GM19240 (cell line): ENCODE results near the gene SLC25A25.

Source experiments
- DNase-seq: peaks from one replicate; pipeline ENCODE4 v3.0.0; 2011; ENCODE audit warnings: low spot score; ENCODE audit not compliant: insufficient read length

SLC25A25 gene

GRCh38 chr9:128096616-128097536 lies 28.8 kb downstream of the SLC25A25 start:
- no peak for DNase-seq

GRCh38 chr9:128097543-128098296 lies 29.7 kb downstream of the SLC25A25 start:
- no peak for DNase-seq

DNA sequence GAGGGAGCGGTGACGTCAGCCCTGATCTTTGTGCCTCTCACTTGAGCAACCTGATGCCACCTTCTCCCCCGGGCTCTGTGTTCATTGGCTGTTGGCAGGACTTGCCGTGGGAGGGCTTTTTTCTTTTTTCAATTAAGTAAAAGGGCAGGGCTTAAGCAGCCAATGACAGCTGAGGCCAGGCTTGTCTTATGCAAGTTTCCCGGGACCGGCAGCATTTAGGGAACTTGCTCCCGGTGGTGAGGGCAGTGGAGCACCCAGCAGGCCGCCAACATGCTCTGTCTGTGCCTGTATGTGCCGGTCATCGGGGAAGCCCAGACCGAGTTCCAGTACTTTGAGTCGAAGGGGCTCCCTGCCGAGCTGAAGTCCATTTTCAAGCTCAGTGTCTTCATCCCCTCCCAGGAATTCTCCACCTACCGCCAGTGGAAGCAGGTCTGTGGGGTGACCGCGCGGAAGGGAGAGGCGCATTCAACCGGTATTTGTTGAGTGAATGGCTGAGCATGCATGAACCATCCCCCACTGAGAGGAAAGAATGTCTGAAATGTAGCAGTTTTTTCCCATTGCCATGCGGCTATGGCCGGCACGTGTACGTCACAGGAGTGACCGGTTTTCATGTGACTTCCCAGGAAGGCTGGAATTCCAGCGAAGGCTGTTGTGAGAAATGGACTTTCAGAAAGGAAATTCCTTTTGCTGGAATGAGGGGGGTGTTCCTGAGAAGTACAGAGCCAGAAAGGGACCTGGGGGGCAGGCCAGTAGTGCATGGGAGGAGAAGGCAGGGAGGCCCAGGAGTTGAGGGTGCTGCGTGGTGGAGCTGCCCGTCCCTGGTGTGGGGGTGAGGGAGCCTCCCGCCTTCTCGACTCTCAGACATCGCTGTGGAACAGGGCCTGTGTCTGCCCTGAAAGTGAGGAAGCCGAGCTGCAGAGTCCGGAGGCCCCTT lies 30.5 kb downstream of the SLC25A25 start:
- no peak for DNase-seq

DNA sequence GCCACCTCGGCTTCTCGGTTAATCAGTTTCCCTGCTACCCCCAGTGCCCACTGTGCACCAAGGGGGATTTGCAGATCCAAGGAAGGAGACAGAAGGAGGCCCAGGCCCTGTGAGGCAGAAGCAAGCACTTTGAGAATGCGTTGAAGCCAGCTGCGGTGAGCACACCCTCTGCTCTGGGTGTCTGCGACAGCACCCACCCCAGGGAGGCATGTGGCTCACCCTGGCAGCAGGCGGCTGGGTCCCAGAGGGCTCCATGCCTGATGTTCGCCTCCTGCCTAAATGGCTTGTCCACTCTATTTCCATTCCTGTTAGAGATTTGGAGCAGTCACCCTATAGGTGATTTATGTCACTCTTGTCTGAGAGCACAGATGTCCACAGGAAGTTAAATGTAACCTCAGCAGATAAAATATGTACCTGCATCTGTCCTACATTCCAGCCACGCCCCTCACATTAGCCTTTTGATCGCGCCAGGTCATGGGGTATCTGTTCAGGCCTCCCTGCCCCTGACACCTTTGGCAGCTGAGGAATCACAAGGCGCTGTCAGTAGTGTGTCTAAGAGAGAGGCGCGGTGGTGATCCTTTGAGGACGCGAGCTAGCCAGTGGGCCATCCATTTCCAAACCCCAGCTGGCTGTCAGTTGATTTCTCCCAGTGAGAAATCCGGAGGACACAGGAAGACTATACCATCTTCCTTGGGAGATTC lies 31.3 kb downstream of the SLC25A25 start:
- no peak for DNase-seq

DNA sequence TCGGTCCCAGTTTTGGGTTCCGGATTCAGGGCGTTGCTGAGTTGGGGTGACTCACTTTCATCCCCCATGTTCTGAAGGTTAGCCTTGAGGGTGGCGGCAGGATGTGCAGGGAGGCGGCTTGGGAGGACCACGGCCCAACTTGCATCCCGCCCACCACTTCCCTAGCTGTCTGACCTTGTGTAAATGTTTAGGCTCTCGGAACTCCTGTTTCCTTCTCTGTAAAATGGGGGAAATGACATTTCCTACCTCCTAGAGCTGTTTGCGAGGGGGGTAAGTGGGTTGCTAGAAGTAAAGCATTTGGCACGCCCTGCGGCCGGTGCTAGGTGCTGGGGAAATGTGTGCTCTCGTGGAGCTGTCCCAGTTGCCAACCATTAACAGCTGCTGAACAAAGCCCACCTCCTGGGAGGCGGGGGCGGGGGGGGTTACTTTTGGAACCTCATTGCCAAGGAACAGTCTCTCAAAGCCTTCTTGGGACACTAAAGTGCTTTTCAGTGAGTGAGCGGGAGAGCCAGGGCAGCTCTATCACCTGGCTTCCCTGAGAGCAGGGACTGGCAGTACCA lies 32.0 kb downstream of the SLC25A25 start:
- no peak for DNase-seq

- no peak for DNase-seq
Observed at GRCh38 chr9:128100581-128100980, 32.5 kb downstream of the SLC25A25 start.

GRCh38 chr9:128101231-128101661 lies 33.2 kb downstream of the SLC25A25 start:
- DNase-seq, result no peak

DNA sequence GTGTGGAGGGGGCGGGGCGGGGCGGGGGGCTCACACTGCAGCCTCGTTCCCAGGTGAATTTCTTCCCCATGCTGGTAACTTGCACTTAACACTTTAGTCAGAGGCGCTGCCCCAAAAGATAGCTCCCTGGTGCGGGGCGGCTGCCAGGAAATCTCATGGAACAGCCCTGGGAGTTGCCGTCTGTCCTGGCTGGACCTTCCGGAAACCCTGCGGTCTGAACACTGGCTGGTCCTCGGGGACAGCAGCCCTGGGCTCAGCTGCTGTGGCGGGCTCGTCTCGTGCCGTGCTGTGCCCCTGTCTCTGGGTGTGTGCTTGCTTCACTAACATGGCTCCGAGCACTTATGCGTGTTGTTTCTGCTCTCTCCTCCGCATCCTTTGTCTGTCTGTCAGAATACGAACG lies 33.7 kb downstream of the SLC25A25 start:
- no peak for DNase-seq

DNA sequence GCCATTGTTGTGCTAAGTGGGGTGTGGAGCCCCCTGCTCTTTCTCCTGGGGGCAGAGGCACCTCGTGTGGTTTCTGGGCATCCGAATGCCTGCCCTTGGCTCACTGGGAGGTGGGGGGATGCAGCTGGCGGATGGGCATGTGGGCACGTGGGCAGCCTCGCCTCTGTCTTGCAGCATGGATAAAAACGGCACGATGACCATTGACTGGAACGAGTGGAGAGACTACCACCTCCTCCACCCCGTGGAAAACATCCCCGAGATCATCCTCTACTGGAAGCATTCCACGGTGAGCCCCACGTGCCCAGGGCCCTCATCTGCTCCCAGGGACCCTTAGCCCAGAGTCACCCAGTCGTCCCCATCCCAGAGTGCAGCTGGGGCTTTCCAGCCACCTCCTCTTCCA lies 34.2 kb downstream of the SLC25A25 start:
- DNase-seq, result no peak

DNA sequence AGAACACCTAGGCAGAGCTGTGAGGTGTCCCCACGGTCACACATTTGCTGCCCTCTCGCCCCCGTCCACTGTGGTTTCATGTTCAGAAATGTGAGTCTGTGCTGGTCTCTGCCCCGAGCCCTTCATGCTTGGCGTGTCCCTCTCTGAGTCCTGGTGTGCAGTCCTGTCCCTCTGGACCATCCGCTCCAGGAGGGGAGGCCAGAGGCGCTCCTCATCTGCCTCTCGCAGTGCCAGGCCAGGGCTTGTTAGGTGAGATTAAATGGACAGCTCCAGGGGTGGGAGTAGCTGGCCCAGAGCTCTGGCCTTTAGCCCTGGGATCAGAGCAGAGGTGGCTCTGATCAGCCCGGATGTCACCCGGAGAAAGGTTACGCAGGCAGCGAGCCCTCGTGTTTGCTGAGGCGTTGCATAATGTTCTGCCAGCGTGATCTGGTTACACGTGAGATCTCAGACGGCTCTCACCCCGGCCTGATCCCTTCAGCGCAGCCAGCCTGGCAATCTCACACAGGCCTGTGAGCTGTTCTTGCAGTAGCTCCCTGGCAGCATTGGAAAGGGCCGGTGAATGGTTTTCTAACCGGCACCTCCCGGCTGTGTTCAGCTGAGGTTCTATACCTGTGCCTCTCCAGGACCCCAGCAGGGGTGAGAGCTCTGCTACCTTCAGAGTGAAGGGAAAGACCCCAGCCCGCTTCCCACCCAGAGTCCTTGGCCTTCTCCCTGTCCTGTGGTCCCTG lies 35.0 kb downstream of the SLC25A25 start:
- DNase-seq, result no peak

GRCh38 chr9:128103589-128103962 lies 35.5 kb downstream of the SLC25A25 start:
- DNase-seq, result no peak

DNA sequence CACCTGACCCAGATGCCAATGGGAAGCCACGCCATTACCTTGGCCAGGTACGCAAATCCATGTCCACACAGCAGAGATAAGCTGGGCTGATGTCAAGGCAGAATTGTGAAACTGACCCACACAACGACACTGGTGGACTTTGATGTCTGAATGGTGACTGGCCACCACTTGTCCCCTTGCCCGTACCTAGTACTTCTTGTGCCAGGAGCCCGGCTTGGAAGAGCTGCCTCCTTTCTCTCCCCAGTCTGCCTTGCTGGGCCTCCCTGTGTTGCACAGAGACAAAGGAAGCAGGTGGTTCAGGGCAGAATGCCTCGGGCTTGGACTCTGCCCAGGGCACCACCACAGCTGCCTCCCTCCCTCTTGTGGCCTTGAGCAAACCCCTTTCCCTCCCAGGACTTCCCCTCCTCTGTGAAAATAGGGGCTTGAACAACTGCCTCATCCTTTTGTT lies 36.2 kb downstream of the SLC25A25 start:
- DNase-seq, result no peak

- DNase-seq, result no peak
Observed at GRCh38 chr9:128105538-128106175, 37.6 kb downstream of the SLC25A25 start.

GRCh38 chr9:128106181-128106939 lies 38.3 kb downstream of the SLC25A25 start:
- DNase-seq, result no peak

GRCh38 chr9:128106940-128107467 lies 39.0 kb downstream of the SLC25A25 start:
- DNase-seq, result no peak

DNA sequence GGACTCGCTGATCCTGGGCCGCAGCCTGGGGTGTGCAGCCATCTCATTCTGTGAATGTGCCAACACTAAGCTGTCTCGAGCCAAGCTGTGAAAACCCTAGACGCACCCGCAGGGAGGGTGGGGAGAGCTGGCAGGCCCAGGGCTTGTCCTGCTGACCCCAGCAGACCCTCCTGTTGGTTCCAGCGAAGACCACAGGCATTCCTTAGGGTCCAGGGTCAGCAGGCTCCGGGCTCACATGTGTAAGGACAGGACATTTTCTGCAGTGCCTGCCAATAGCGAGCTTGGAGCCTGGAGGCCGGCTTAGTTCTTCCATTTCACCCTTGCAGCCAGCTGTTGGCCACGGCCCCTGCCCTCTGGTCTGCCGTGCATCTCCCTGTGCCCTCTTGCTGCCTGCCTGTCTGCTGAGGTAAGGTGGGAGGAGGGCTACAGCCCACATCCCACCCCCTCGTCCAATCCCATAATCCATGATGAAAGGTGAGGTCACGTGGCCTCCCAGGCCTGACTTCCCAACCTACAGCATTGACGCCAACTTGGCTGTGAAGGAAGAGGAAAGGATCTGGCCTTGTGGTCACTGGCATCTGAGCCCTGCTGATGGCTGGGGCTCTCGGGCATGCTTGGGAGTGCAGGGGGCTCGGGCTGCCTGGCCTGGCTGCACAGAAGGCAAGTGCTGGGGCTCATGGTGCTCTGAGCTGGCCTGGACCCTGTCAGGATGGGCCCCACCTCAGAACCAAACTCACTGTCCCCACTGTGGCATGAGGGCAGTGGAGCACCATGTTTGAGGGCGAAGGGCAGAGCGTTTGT lies 39.6 kb downstream of the SLC25A25 start:
- no peak for DNase-seq

DNA sequence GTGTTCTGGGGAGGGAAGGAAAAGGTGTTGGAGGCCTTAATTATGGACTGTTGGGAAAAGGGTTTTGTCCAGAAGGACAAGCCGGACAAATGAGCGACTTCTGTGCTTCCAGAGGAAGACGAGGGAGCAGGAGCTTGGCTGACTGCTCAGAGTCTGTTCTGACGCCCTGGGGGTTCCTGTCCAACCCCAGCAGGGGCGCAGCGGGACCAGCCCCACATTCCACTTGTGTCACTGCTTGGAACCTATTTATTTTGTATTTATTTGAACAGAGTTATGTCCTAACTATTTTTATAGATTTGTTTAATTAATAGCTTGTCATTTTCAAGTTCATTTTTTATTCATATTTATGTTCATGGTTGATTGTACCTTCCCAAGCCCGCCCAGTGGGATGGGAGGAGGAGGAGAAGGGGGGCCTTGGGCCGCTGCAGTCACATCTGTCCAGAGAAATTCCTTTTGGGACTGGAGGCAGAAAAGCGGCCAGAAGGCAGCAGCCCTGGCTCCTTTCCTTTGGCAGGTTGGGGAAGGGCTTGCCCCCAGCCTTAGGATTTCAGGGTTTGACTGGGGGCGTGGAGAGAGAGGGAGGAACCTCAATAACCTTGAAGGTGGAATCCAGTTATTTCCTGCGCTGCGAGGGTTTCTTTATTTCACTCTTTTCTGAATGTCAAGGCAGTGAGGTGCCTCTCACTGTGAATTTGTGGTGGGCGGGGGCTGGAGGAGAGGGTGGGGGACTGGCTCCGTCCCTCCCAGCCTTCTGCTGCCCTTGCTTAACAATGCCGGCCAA lies 40.4 kb downstream of the SLC25A25 start:
- no peak for DNase-seq
